PC-9 (cell line): Measurements from ENCODE around the gene MICAL3. TPM values are rescaled to one million over a fixed set of nuclear protein-coding genes. Genes with fewer than 3 reads are reported as not detected.

Experiments used
- BruUV-seq: library from RNA; stranded (reverse); fragments of 400-500 nt; replicated peaks from 2 replicates; lab custom pipeline; 2021; lab: Mats Ljungman, UMichigan
- CTCF ChIA-PET: fragments of 300-600 bp; sonication (Branson Sonifier 250); formaldehyde crosslinking; loops from one replicate; lab custom pipeline; 2022; ENCODE audit warnings: antibody characterized with exemption; lab: Charles Lee
- POLR2A ChIA-PET: fragments of 300-600 bp; sonication (Branson Sonifier 250); formaldehyde crosslinking; loops from one replicate; lab custom pipeline; 2022; ENCODE audit warnings: antibody characterized with exemption; ENCODE audit not compliant: unreplicated experiment; lab: Charles Lee
- DNase-seq, 2 experiments: peaks; one replicate each; pipeline versions ENCODE4 v3.0.0 to v3.0.0-alpha.2; 2015 to 2022; ENCODE audit warnings: mixed read lengths in 1 of 2
- H2AFZ ChIP-seq: fragments of 200-600 bp; sonication (generic); 2 replicates; pipeline ENCODE4 v1.8.1; 2017; ENCODE audit warnings: antibody characterized with exemption
- H3F3A ChIP-seq: fragments of 200-600 bp; sonication (generic); 2 replicates; pipeline ENCODE4 v1.8.1; 2017; ENCODE audit warnings: antibody characterized with exemption, mild to moderate bottlenecking, low read depth; ENCODE audit not compliant: insufficient read depth
- H3K27ac ChIP-seq: fragments of 200-600 bp; sonication (generic); 2 replicates; pipeline ENCODE4 v1.6.1; 2016; ENCODE audit warnings: mixed run types
- H3K27me3 ChIP-seq: fragments of 200-600 bp; sonication (generic); 2 replicates; pipeline ENCODE4 v1.6.1; 2016; ENCODE audit warnings: low read depth, mixed run types; ENCODE audit not compliant: insufficient read depth
- H3K36me3 ChIP-seq: fragments of 200-600 bp; sonication (generic); 2 replicates; pipeline ENCODE4 v1.6.1; 2016; ENCODE audit warnings: low read depth, mixed run types
- H3K4me1 ChIP-seq: fragments of 200-600 bp; sonication (generic); replicated peaks from 2 replicates; pipeline ENCODE4 v1.6.1; 2016; ENCODE audit warnings: mixed run types; ENCODE audit not compliant: insufficient read depth
- H3K4me2 ChIP-seq: fragments of 200-600 bp; sonication (generic); 2 replicates; pipeline ENCODE4 v1.6.1; 2017; ENCODE audit warnings: mixed run types
- H3K4me3 ChIP-seq: fragments of 200-600 bp; sonication (generic); 2 replicates; pipeline ENCODE4 v1.6.1; 2016; ENCODE audit warnings: mixed run types
- H3K79me2 ChIP-seq: fragments of 200-600 bp; sonication (generic); 2 replicates; pipeline ENCODE4 v1.6.1; 2017; ENCODE audit warnings: low read depth, mixed run types
- H3K9me2 ChIP-seq: fragments of 200-600 bp; sonication (generic); 2 replicates; pipeline ENCODE4 v1.8.1; 2017; ENCODE audit warnings: mild to moderate bottlenecking; ENCODE audit not compliant: insufficient read depth
- H3K9me3 ChIP-seq: fragments of 200-600 bp; sonication (generic); 2 replicates; pipeline ENCODE4 v1.8.1; 2016; ENCODE audit warnings: low read depth; ENCODE audit not compliant: insufficient read depth
- H4K20me1 ChIP-seq: fragments of 200-600 bp; sonication (generic); 2 replicates; pipeline ENCODE4 v1.8.1; 2017; ENCODE audit not compliant: insufficient read depth
- CTCF ChIP-seq: fragments of 200-600 bp; sonication (generic); conservative IDR thresholded peaks from 2 replicates; pipeline ENCODE4 v1.6.1; 2017; ENCODE audit warnings: mixed run types, antibody characterized with exemption, mild to moderate bottlenecking, moderate library complexity
- EZH2 ChIP-seq: fragments of 200-600 bp; sonication (generic); IDR thresholded peaks from 2 replicates; pipeline ENCODE4 v1.8.0; 2017; ENCODE audit warnings: antibody characterized with exemption, low read depth
- intact Hi-C: fragments of 100-400 bp; cut with micrococcal nuclease; formaldehyde crosslinking; loops from one replicate; pipeline ENCODE4 v1.10.0; 2022; ENCODE audit not compliant: unreplicated experiment
- total RNA-seq: library from RNA; stranded (reverse); gene quantifications from 2 replicates; pipeline ENCODE4 v1.2.3, GENCODE V29; 2021

Gene MICAL3
- total RNA-seq, 1 experiment from 2014 or later, result 27.4 TPM

GRCh38 chr22:17968126-17968525 is 56.2 kb downstream of the MICAL3 start:
- Histone ChIP-seq H3K4me1 (peaks cover 35% of the 10 kb centered on the region), H4K20me1 (no peaks in the 10 kb centered on the region), H3K4me2 (no peak overlapping the region), H2AFZ (no peak overlapping the region), H3K79me2 (peaks cover 32% of the 10 kb centered on the region), H3F3A (peaks cover 13% of the 10 kb centered on the region), H3K4me3 (no peak overlapping the region), H3K36me3 (no peaks in the 10 kb centered on the region; the same call in 1 of the 2 replicates), H3K27ac (no peak overlapping the region), H3K27me3 (no peaks in the 10 kb centered on the region), H3K9me3 (no peaks in the 10 kb centered on the region), H3K9me2 (no peaks in the 10 kb centered on the region)
- TF ChIP-seq CTCF, result no peak
- TF ChIP-seq EZH2, result no peak
- CTCF ChIA-PET, result no interaction called here
- DNase-seq, result no peak
- BruUV-seq, result no TSS peak
- POLR2A ChIA-PET, result interaction anchor here (0.5 kb wide), 1 partner anchor 13 kb away, joined by 3 read pairs; no protein-coding TSS in a partner anchor
- intact Hi-C loops, result loop anchor here (10.0 kb wide), 1 partner anchor 53 kb away; no protein-coding TSS in a partner anchor

GRCh38 chr22:17966403-17966717 is 58.0 kb downstream of the MICAL3 start:
- intact Hi-C loops, result loop anchor here (10.0 kb wide), 1 partner anchor 52 kb away; no protein-coding TSS in a partner anchor
- Histone ChIP-seq H3K4me3 (no peak overlapping the region), H3K79me2 (peaks cover 20% of the 10 kb centered on the region), H4K20me1 (no peaks in the 10 kb centered on the region), H3K4me2 (no peak overlapping the region), H2AFZ (no peak overlapping the region), H3F3A (no peaks in the 10 kb centered on the region), H3K9me2 (no peaks in the 10 kb centered on the region), H3K27me3 (no peaks in the 10 kb centered on the region), H3K4me1 (peaks cover 18% of the 10 kb centered on the region), H3K27ac (no peak overlapping the region), H3K9me3 (no peaks in the 10 kb centered on the region), H3K36me3 (no peaks in the 10 kb centered on the region; the same call in 1 of the 2 replicates)
- CTCF ChIA-PET, result no interaction called here
- no peak for DNase-seq
- BruUV-seq, result no TSS peak
- TF ChIP-seq EZH2 (no peak), CTCF (no peak)
- POLR2A ChIA-PET, result no interaction called here

- Histone ChIP-seq H3K4me2 (no peak overlapping the region), H3K4me3 (no peak overlapping the region), H3K79me2 (peaks cover 15% of the 10 kb centered on the region), H2AFZ (no peak overlapping the region), H3K27ac (no peak overlapping the region), H3K9me3 (no peaks in the 10 kb centered on the region), H3K36me3 (no peaks in the 10 kb centered on the region; the same call in 1 of the 2 replicates), H3K4me1 (peaks cover 16% of the 10 kb centered on the region), H3F3A (no peaks in the 10 kb centered on the region), H3K9me2 (no peaks in the 10 kb centered on the region), H4K20me1 (no peaks in the 10 kb centered on the region), H3K27me3 (no peaks in the 10 kb centered on the region)
- BruUV-seq, result no TSS peak
- TF ChIP-seq EZH2, result no peak
- TF ChIP-seq CTCF, result no peak
- CTCF ChIA-PET, result no interaction called here
- intact Hi-C loops, result loop anchor here (10.0 kb wide), 1 partner anchor 51 kb away; no protein-coding TSS in a partner anchor
- DNase-seq, result no peak
- POLR2A ChIA-PET, result no interaction called here
Observed at GRCh38 chr22:17965538-17966402, 58.6 kb downstream of the MICAL3 start.
